HG02943 (cell line): ENCODE data around the gene SLC22A23.

Experiments used
- ATAC-seq: cut with Tn5 transposase; IDR thresholded peaks from one replicate; pipeline ENCODE4 v1.9.1; 2021; ENCODE audit warnings: mild to moderate bottlenecking, low read depth, moderate library complexity; ENCODE audit not compliant: unreplicated experiment

SLC22A23 gene

DNA sequence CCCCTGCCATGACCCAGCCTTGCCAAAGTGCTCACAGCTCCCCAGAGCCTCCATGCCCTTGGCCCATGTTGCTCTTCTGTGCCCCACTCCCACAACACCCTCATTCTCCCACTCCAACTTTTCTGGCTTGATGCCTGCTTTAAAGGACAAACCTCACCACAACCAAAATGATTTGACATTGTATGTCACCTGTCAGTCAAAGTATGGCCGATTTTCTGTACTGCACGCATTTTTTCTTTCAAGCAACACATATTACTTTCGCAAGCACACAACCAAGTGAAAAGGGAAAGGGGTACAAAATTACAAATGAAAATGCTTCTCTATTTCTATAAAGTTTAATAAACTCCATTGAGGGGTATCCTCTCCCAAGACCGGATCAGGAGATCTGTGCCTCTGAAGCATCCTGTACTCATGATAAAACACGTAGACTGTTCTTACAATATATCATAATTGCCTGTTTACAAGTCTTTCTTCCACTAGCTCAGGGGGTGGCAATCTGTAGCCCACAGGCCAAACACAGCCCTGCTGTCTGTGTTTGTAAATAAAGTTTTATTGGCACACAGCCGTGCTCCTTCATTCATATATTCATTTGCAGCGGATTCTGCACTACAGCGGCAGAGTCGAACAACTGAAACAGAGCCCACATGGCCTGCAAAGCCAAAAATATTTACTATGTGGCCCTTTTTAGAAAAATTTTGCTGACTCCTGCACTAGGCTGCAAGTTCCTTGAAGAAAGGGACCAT, 32.5 kb downstream of the SLC22A23 start:
- no peak for ATAC-seq

DNA sequence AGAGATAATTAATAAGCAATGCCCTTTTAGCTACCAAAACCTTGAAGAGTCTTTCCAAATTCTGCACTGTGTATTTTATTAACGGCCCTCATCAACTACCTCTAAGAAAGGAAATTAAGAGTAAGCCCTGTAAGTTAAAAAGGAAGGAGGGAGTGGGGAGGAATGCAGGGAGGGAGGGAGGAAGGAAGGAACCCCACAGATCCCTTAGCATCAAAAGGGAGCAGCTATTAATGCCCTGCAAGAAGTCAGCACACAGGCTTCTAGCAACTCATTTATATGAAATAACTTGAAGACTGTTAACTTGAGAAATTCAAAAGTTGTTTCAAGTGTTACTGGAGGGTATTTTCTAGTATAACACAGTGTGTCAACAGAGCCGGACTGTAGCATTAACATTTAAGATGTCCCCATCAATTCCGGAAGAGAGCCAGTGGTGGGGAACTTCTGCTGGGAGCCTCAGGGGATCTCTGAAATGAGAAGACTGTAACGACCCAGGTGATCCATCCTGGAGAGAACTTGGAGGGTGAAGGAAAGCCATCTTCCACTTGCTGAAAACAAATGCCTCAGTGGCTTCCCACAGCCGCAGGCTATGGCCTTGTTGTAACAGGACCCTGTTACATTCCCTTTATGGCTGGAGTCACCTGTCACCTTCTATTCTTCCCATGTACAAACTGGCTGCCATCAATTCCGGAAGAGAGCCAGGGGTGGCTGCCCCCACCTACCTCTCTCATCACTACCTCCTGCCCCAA, 33.2 kb downstream of the SLC22A23 start:
- ATAC-seq = no peak

DNA sequence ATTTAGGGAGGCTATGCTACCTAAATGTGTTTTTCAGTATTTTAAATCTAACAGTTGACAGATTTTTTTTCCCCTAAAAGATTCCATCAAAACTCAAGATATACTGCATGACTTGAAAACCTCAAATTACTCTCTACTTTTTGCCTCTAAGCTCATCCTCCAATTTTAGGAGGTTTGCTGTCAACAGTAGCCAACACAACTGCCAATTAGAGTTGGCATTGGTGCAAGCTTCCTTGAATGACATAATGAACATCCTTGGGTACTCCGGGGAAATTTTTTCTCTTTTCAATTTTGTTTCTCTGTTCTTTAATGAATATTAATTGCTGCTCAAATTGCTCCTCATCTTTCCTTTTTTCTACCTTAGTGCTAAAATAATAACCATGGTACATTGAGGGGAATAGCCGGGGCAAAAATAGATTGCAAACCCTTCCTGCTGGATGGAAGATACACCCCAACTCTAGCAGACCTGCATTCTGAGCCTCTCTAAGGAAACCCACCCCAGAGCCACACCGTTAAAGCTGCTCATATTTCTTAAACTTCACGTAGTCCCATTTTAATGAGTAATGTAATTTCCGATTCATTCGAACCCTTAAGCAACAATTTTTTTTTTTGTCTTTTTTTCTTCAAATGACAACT, 34.3 kb downstream of the SLC22A23 start:
- ATAC-seq = no peak

DNA sequence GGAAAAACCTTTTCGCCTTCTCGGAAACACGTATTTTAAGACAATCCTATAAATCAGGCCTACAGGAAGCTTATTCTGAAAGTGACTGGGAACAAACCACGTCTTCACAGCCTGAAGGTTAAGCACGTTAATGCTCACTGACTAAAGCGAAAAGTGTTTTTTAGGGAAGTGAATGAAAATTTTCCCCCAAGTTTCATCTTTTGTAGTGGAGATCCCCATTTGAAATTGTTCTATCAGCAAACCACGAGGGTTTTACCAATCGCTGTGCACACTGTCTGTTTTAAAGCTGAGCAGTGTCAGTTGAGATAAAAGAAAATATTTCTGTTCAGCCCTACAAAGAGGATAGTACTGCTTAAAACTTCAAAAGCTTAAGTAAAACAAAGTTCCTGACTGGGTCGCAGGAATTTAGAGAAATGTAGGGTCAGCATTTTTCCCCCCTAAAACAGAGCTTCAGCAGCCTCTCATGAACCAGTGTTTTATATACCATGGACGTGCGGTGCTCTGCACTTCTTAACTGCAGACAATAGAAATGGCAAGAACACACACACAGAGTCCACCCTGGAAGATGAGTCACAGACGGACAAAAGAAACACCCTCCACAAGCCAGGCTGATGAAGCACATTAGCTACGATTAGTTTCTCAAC, 34.9 kb downstream of the SLC22A23 start:
- ATAC-seq = no peak

DNA sequence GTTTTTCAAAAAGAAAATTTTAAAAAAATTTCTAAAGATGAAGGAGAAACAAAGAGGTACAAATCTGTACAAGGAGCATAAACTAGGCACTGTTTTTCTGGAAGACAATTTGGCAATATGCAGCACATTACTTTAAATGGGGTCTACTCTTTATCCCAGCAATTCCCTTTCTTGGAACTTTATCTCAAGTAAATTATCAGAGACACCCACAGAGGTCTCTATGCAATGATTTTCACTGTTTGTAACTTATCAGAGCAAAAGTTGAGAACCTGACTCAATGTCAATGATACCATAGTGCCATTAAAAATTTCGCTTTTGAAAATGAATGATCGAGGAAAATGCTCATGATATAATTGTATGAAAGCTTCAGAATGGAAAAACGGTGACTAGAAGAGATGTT, 35.7 kb downstream of the SLC22A23 start:
- ATAC-seq = no peak

GRCh38 chr6:3419624-3420272, 37.1 kb downstream of the SLC22A23 start:
- no peak for ATAC-seq

DNA sequence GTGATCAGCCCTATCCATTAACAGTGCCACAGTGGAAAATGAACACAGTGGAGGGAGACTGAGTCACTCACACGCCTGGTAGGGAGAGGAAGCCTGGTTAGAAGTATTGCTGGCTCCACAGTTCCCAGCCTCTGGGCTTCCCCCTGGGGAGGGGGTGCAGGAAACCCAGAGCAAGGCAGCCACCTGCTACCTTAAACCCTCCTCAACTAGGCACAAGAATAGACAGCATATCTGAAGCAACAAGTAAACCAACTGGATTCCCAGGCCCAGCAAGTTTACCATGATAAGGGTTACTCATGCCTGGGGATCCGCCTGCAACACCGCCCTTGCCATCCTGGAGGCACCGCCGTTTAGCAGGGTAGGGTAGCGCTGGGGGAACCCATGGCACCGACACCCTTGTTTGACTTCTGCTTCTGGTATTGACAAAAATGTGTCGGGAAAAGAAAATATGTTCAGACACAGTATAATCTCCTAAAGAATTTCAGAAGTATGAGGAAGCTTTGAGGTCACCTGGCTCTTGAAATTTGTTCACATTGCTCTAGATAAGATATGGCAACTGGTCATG, 38.3 kb downstream of the SLC22A23 start:
- no peak for ATAC-seq

GRCh38 chr6:3417473-3417872, 39.4 kb downstream of the SLC22A23 start:
- no peak for ATAC-seq

DNA sequence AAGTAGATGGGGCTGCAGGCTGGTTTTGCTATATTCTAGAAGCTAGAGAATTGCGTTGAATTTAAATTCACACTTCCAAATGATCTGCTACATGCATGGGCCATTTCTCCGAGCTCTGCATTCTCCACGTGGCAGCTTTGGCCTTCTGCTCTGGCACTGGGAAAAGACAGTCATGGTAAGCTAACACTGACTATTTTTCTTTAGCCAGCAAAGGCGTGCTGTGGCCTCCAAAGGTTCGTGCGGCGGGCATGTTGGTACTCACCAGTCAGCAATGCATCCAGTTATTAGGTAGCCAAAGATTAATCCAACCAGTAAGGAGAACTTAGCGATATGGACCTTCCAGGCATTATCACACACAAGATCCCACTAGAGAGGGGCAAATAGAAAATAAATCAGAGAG, 41.4 kb downstream of the SLC22A23 start:
- ATAC-seq = no peak

DNA sequence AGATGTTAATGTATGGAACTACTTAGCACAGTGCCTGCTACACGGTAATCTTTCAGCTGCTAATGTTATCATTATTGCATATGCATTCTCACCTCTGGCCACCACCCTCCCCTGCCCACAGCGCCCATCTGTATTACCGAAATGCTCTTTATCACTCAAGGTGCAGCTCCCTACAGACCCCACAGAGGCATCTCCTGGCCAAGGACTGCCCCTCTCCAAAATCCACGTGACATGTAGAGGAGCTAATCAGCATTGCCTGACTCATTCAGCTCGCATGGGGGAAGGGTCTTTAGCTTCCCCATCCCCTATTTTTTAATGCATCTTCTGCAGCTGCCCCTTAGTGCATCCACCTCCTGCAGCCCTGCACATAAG, 41.8 kb downstream of the SLC22A23 start:
- no peak for ATAC-seq

DNA sequence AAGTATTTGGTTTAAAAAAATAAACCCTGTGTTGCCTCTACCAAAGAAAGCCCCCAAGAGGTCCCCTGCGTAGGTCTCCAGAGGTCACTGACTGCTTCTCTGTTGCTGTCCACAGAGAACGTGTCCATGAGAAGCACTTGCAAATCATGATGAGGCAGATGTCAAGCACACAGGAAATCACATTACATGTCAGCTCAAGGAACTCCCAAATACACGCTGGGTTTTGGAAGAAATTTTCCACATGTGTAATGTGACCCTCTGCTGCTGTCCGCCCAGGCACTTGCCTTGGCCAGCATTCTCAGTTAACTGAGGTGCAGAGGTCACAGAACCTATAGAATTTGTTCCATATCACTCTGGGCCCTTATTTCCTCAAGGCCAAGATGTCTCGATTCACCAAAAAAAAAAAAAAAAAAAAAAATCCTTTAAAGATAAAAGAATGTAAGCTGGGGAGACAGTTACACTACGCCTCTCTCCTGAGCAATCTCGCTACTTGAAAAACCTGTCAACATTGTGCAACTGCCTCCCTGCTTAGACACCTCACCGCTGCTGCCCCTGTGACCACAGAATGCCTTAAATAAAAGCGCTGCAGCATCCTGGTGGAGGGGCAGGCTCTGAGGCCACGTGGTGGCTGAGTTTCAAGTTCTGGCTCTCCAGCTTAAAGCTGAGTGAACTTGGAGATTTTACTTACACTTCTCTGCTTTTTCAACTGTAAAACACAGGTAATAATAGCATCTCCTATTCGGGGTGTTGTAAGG, 42.3 kb downstream of the SLC22A23 start:
- ATAC-seq = no peak

GRCh38 chr6:3413592-3413991, 43.3 kb downstream of the SLC22A23 start:
- no peak for ATAC-seq

GRCh38 chr6:3412779-3413500, 43.9 kb downstream of the SLC22A23 start:
- ATAC-seq = no peak

DNA sequence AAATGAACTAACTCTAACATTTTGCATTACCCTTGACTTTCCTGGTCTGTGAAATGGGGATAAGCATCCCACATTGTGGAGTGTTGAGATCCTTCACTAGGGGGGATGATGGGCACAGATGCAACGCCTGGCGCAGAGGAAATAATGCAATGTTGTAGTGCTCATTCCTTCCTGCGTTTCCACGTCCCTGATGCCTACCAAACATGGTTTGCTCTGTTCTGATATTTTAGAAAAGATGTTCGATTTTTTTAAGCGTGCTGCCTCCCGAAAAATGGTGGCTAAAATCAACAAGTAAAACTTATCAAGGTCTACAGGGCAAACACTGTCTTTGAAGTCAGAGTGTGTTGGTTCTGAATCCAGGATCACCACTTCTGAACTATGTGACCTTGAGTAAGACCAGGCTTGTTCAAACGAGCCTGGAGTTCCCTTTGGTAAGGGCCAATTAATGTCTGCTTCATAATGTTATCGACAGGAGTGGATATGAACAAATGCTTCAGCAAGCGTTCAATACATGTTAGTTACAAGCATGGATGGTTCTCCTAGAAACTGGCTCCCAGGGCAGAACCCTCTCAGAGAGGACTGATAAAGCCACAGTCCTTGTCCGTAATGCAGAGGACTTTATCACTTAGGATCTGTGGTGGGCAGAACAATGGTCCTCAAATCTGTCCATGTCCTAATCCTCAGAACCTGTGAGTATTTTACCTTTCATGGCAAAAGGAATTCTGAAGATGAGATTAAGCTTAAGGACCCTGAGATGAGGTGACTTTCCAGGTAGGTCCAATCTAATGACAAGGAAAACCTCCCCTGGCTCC, 44.7 kb downstream of the SLC22A23 start:
- no peak for ATAC-seq

DNA sequence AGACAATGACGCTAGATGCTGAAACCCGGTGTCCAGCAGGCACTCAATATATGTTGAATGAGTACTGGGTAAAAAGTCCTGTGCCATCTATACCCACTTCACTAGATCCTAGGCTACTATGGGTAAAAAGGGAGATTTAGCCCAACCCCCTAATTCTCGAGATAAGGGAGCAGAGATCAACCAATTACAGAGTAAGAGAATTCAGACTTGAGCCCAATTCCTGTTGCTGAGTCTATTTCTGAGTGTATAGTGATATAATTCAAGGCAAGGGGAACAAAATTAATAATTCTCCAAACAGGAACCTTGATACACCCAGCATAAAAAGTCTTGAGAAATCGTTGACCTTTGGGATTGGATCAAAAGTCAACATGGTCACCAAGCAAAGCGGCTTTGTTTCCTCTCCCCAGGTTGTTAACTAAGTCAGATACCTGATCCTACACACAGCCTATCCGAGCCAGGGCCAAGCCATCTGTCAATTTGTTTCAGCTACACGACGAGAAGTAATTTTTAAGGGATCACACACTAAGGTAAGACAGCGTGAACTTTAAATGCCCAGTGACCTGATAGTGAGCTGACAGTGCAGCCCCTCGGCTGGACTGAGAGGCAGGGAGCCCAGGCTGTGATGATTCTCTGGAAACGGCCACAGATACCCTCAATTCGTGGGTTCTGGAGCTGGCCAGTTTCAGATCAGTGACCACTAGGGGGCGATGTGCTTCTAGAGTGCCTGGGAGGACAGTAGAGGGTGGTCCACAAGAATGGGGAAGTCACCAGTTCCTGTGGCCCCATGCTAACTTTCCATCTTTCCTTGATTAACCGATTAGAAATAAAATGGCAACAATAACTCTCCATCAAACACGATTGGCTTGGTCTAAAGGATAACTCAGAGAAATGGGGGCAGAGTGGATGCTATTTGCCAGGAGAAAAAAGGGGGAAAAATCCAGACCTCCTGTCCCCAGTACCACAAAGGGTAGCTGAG, 46.2 kb downstream of the SLC22A23 start:
- no peak for ATAC-seq

DNA sequence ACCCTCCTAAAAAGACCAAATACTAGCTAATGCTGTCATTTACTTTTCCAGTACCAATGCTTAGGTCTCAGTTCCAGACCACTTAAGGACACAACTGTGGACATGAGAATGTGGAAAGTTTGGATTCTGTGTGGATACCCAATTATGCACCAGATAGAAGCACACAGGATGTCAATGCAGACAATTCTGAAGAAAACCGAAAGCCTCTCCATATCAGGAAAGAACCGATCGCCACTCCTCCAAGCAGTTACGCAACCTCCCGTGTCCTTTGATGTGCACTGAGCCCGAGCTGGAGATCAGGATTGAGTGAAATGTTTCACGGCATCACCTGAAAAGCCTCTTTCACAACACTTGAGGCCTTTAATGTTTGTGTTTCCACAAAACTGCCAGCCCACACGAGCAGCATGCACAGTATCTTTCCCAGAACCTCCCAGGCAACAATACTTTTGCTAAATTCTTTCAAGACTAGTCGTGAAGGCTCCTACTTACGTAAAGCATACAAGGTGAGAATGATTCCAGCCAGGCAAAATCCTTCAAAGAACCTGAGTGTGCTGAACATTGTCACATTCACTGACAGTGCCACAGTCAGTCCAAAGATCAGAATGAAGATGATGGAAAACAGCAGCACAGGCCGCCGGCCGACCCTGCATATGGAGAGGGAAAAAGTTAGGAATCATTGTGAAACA, 47.0 kb downstream of the SLC22A23 start:
- ATAC-seq = no peak
